K562 (cell line): ENCODE data around the gene POLD1. TPM values are rescaled to one million over a fixed set of nuclear protein-coding genes. Genes with fewer than 3 reads are reported as not detected.

ENCODE experiments used
- BCOR ChIP-seq: fragments of 450-650 bp; IDR thresholded peaks from 2 replicates; pipeline ENCODE4 v1.6.1; 2016
- ELF1 ChIP-seq: fragments of 200-800 bp; sonication (Bioruptor generic); IDR thresholded peaks from 2 replicates; pipeline ENCODE4 v1.6.1; 2016; ENCODE audit warnings: missing genetic modification characterization, missing compliant biosample characterization
- EP400 ChIP-seq: fragments of 450-650 bp; IDR thresholded peaks from 2 replicates; pipeline ENCODE4 v1.6.1; 2017; ENCODE audit warnings: antibody characterized with exemption, mild to moderate bottlenecking, moderate library complexity
- GATA2 ChIP-seq: sonication (generic); formaldehyde crosslinking; IDR thresholded peaks from 2 replicates; pipeline ENCODE4 v1.4.0; 2020; ENCODE audit warnings: mild to moderate bottlenecking, missing genetic modification reagents
- HDAC2 ChIP-seq: fragments of 450-650 bp; IDR thresholded peaks from 2 replicates; pipeline ENCODE4 v1.6.1; 2016; ENCODE audit warnings: mild to moderate bottlenecking
- KAT8 ChIP-seq: fragments of 450-650 bp; IDR thresholded peaks from 2 replicates; pipeline ENCODE4 v1.6.1; 2016; ENCODE audit warnings: low read depth, mild to moderate bottlenecking
- MCM7 ChIP-seq, 2 experiments: fragments of 450-650 bp; IDR thresholded peaks; 2 replicates each; pipeline ENCODE4 v1.6.1; 2016 to 2018
- MEF2A ChIP-seq: IDR thresholded peaks from 2 replicates; pipeline ENCODE4 v1.6.1; 2011; ENCODE audit warnings: low read depth, mild to moderate bottlenecking, low read length, moderate library complexity; ENCODE audit not compliant: control insufficient read depth
- MTF1 ChIP-seq: fragments of 250-450 bp; sonication (Bioruptor Pico); IDR thresholded peaks from 2 replicates; pipeline ENCODE4 v1.9.0; 2021; ENCODE audit warnings: moderate library complexity, mild to moderate bottlenecking, inconsistent platforms, borderline replicate concordance
- NR3C1 ChIP-seq: sonication (generic); formaldehyde crosslinking; IDR thresholded peaks from 2 replicates; pipeline ENCODE4 v1.8.1; 2022; ENCODE audit warnings: missing genetic modification reagents
- NRF1 ChIP-seq, 2 experiments: fragments of 450-650 bp; IDR thresholded peaks in 1 of 2; conservative IDR thresholded peaks in 1 of 2; 2 replicates each; pipeline ENCODE4 v1.6.1; 2014; ENCODE audit warnings: mild to moderate bottlenecking in 2 of 2
- RAD51 ChIP-seq: fragments of 450-650 bp; IDR thresholded peaks from 2 replicates; pipeline ENCODE4 v1.7.1; 2016; ENCODE audit warnings: low read depth, mild to moderate bottlenecking, borderline replicate concordance
- RBFOX2 ChIP-seq: fragments of 200-400 bp; formaldehyde crosslinking; IDR thresholded peaks from 2 replicates; pipeline ENCODE4 v1.6.1; 2017; ENCODE audit warnings: low read depth, mild to moderate bottlenecking, low read length, moderate library complexity
- RHOXF2B ChIP-seq: fragments of 250-450 bp; sonication (Bioruptor Pico); conservative IDR thresholded peaks from 2 replicates; pipeline ENCODE4 v1.5.1; 2021
- SP1 ChIP-seq: sonication (generic); formaldehyde crosslinking; IDR thresholded peaks from 2 replicates; pipeline ENCODE4 v1.8.1; 2022; ENCODE audit warnings: mild to moderate bottlenecking, missing genetic modification reagents
- STAT5B ChIP-seq: fragments of 250-450 bp; sonication (Bioruptor Pico); IDR thresholded peaks from 2 replicates; pipeline ENCODE4 v1.8.0; 2021; ENCODE audit warnings: mild to moderate bottlenecking, inconsistent platforms
- SUPT5H ChIP-seq: fragments of 450-650 bp; IDR thresholded peaks from 2 replicates; pipeline ENCODE4 v1.6.1; 2016
- TAF7 ChIP-seq: fragments of 450-650 bp; IDR thresholded peaks from 2 replicates; pipeline ENCODE4 v1.6.1; 2016; ENCODE audit warnings: missing genetic modification characterization, missing compliant biosample characterization
- polyA plus RNA-seq, 8 experiments: library from polyadenylated mRNA; depleted of rRNA in 4 of 8; stranded (reverse) in 5 of 8; unstranded in 3 of 8; fragments of >200 nt; fragmentation: Nextera tagmentation in 2 of 8; fragmentation: Illumina TruSeq in 1 of 8; extraction: Ambion mirVana in 2 of 8; extraction: Trizol in 1 of 8; gene quantifications; 2 replicates each; pipeline versions ENCODE4 v1.2.1 to v1.2.3, GENCODE V29; 2011 to 2014; ENCODE audit warnings: inconsistent platforms in 1 of 8, missing spikeins in 1 of 8
- total RNA-seq, 7 experiments: library from RNA; depleted of rRNA in 6 of 7; stranded (reverse); fragments of >200 nt in 6 of 7; fragmentation: Illumina TruSeq in 2 of 7; extraction: Trizol in 2 of 7; gene quantifications; 2 replicates each; pipeline versions ENCODE4 v1.2.1 to v1.2.3, GENCODE V29; 2011 to 2021; ENCODE audit warnings: low replicate concordance in 1 of 7
- TF ChIP-seq, protein P1 (sequence below): fragments of 250-450 bp; sonication (Bioruptor Pico); IDR thresholded peaks from 2 replicates; pipeline ENCODE4 v1.5.0; 2021; ENCODE audit warnings: mild to moderate bottlenecking, borderline replicate concordance
- TF ChIP-seq, protein P2 (sequence below): IDR thresholded peaks from 3 replicates; pipeline ENCODE4 v1.6.1; 2011; ENCODE audit warnings: borderline replicate concordance, mild to moderate bottlenecking, moderate library complexity; ENCODE audit not compliant: insufficient read length; ENCODE audit errors: extremely low read depth
- TF ChIP-seq, protein P3 (sequence below): sonication (generic); formaldehyde crosslinking; IDR thresholded peaks from 2 replicates; pipeline ENCODE4 v1.8.1; 2023; ENCODE audit warnings: mild to moderate bottlenecking, missing genetic modification reagents

POLD1 gene
- total and polyA plus RNA-seq, 9 of the 15 experiments (the other 6 are each of a cell fraction or from before 2014, with no cell fraction given) = 1.3 to 312 (median 47.8) TPM

DNA sequence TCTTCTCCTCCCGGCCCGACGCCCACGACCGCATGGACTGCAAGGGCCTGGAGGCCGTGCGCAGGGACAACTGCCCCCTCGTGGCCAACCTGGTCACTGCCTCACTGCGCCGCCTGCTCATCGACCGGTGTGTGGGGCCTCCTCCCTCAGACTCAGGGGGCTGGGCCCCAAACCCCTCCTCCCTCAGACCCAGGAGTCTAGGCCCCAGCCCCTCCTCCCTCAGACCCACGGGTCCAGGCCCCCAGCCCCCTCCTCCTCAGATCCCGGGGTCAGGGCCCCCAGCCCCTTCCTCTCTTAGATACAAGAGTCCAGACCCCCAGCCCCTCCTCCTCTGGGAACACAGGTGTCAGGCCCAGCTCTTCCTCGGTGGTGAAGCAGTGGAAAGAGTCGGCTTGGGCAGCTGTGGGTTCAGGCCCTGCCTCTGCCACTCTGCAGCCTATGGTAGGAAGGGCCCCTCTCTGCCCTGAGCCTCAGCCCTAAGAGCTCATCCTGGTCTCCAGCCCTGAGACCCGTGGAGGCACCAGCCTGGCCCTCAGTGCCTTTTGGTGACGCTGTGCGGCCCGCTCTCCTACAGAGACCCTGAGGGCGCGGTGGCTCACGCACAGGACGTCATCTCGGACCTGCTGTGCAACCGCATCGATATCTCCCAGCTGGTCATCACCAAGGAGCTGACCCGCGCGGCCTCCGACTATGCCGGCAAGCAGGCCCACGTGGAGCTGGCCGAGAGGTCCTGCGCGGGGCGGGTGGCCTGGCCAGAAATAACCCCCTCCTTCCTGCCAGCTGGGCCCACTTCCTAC is 30.9 kb downstream of the POLD1 start (continued):
- TF ChIP-seq, protein P1, sequence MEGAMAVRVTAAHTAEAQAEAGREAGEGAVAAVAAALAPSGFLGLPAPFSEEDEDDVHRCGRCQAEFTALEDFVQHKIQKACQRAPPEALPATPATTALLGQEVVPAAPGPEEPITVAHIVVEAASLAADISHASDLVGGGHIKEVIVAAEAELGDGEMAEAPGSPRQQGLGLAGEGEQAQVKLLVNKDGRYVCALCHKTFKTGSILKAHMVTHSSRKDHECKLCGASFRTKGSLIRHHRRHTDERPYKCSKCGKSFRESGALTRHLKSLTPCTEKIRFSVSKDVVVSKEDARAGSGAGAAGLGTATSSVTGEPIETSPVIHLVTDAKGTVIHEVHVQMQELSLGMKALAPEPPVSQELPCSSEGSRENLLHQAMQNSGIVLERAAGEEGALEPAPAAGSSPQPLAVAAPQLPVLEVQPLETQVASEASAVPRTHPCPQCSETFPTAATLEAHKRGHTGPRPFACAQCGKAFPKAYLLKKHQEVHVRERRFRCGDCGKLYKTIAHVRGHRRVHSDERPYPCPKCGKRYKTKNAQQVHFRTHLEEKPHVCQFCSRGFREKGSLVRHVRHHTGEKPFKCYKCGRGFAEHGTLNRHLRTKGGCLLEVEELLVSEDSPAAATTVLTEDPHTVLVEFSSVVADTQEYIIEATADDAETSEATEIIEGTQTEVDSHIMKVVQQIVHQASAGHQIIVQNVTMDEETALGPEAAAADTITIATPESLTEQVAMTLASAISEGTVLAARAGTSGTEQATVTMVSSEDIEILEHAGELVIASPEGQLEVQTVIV (CRISPR knock-in tag) = no peak
- TF ChIP-seq MTF1 (no peak), MEF2A (no peak), NR3C1 (CRISPR knock-in tag) (0 out of 2 replicates have a peak, but pooled peaks have one; percentile 56), GATA2 (CRISPR knock-in tag) (no peak), SP1 (peak; percentile 70), ELF1 (tag) (no peak), HDAC2 (no peak), KAT8 (no peak), EP400 (peak; percentile 91), RAD51 (no peak), STAT5B (CRISPR knock-in tag) (no peak), TAF7 (tag) (no peak), MCM7 (IDR thresholded peaks at IDR 0.05) (no peak), RBFOX2 (peak; percentile 51), NRF1 (conservative IDR thresholded peaks at IDR 0.05 in 1 of 2, IDR thresholded peaks at IDR 0.05 in 1 of 2) (peak; percentile 65 to 75), SUPT5H (no peak), BCOR (peak; percentile 28; the same call in 1 of the 2 replicates), RHOXF2B (CRISPR knock-in tag) (no peak)
- TF ChIP-seq, protein P2, sequence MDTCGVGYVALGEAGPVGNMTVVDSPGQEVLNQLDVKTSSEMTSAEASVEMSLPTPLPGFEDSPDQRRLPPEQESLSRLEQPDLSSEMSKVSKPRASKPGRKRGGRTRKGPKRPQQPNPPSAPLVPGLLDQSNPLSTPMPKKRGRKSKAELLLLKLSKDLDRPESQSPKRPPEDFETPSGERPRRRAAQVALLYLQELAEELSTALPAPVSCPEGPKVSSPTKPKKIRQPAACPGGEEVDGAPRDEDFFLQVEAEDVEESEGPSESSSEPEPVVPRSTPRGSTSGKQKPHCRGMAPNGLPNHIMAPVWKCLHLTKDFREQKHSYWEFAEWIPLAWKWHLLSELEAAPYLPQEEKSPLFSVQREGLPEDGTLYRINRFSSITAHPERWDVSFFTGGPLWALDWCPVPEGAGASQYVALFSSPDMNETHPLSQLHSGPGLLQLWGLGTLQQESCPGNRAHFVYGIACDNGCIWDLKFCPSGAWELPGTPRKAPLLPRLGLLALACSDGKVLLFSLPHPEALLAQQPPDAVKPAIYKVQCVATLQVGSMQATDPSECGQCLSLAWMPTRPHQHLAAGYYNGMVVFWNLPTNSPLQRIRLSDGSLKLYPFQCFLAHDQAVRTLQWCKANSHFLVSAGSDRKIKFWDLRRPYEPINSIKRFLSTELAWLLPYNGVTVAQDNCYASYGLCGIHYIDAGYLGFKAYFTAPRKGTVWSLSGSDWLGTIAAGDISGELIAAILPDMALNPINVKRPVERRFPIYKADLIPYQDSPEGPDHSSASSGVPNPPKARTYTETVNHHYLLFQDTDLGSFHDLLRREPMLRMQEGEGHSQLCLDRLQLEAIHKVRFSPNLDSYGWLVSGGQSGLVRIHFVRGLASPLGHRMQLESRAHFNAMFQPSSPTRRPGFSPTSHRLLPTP = no peak
- TF ChIP-seq, protein P3, sequence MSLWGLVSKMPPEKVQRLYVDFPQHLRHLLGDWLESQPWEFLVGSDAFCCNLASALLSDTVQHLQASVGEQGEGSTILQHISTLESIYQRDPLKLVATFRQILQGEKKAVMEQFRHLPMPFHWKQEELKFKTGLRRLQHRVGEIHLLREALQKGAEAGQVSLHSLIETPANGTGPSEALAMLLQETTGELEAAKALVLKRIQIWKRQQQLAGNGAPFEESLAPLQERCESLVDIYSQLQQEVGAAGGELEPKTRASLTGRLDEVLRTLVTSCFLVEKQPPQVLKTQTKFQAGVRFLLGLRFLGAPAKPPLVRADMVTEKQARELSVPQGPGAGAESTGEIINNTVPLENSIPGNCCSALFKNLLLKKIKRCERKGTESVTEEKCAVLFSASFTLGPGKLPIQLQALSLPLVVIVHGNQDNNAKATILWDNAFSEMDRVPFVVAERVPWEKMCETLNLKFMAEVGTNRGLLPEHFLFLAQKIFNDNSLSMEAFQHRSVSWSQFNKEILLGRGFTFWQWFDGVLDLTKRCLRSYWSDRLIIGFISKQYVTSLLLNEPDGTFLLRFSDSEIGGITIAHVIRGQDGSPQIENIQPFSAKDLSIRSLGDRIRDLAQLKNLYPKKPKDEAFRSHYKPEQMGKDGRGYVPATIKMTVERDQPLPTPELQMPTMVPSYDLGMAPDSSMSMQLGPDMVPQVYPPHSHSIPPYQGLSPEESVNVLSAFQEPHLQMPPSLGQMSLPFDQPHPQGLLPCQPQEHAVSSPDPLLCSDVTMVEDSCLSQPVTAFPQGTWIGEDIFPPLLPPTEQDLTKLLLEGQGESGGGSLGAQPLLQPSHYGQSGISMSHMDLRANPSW (CRISPR knock-in tag) = no peak
